ENCODE data around the gene NXT1.
A peak's percentile ranks its signal among the peaks of the same experiment; 100 is the strongest.

NXT1 gene

GRCh38 chr20:23308024-23308423 lies 42.6 kb upstream of the NXT1 start:
- Histone ChIP-seq H4K20me1 (no peaks in the 10 kb centered on the region), H3K9ac (no peak overlapping the region), H3K27me3 (no peaks in the 10 kb centered on the region), H3K9me3 (replicated peaks in 1 of 11) (no peaks in the 10 kb centered on the region), H3K4me1 (peaks cover 0 to 26% (median 14%) of the 10 kb centered on the region in 10 experiments; a peak in 15 of 20 replicates), H3K4me2 (no peak overlapping the region), H3K27ac (no peak overlapping the region), H3K4me3 (no peak overlapping the region), H3K36me3 (no peaks in the 10 kb centered on the region)
- no peak for TF ChIP-seq Cebpa-rat (IDR thresholded peaks at IDR 0.05)

GRCh38 chr20:23308908-23309307 lies 41.7 kb upstream of the NXT1 start:
- Histone ChIP-seq H3K4me3 (no peak overlapping the region), H3K9ac (no peak overlapping the region), H3K27me3 (no peaks in the 10 kb centered on the region), H3K27ac (no peak overlapping the region), H4K20me1 (no peaks in the 10 kb centered on the region), H3K4me1 (peaks cover 0 to 20% (median 14%) of the 10 kb centered on the region in 10 experiments; a peak in 15 of 20 replicates), H3K9me3 (replicated peaks in 1 of 11) (no peaks in the 10 kb centered on the region), H3K36me3 (no peaks in the 10 kb centered on the region), H3K4me2 (no peak overlapping the region)
- TF ChIP-seq Cebpa-rat (IDR thresholded peaks at IDR 0.05): no peak

GRCh38 chr20:23309781-23310180 lies 40.8 kb upstream of the NXT1 start:
- Histone ChIP-seq H3K36me3 (no peaks in the 10 kb centered on the region), H3K9ac (no peak overlapping the region), H3K27me3 (no peaks in the 10 kb centered on the region), H3K27ac (no peak overlapping the region), H4K20me1 (no peaks in the 10 kb centered on the region), H3K4me1 (peaks cover 0 to 13% (median 9%) of the 10 kb centered on the region in 10 experiments; a peak in 15 of 20 replicates), H3K4me2 (no peak overlapping the region), H3K9me3 (replicated peaks in 1 of 11) (0 out of 22 replicates have a peak, but pooled peaks cover 0 to 6% (median 0%) of the 10 kb centered on the region in 11 experiments), H3K4me3 (no peak overlapping the region)
- no peak for TF ChIP-seq Cebpa-rat (IDR thresholded peaks at IDR 0.05)

- 0 out of 22 replicates have a peak, but pooled peaks cover 0 to 7% (median 0%) of the 10 kb centered on the region in 11 experiments for H3K9me3 ChIP-seq (replicated peaks in 1 of 11)
- TF ChIP-seq Cebpa-rat (IDR thresholded peaks at IDR 0.05): no peak
- H3K4me1 ChIP-seq: peaks cover 0 to 4% (median 1%) of the 10 kb centered on the region in 10 experiments; a peak in 7 of 20 replicates
- no peak overlapping the region for H3K4me3 ChIP-seq
- no peak overlapping the region for H3K9ac ChIP-seq
- H3K27ac ChIP-seq: no peak overlapping the region
- no peaks in the 10 kb centered on the region for H4K20me1 ChIP-seq
- H3K4me2 ChIP-seq: no peak overlapping the region
- no peaks in the 10 kb centered on the region for H3K27me3 ChIP-seq
- H3K36me3 ChIP-seq: no peaks in the 10 kb centered on the region
Measured at GRCh38 chr20:23311947-23312506, 38.6 kb upstream of the NXT1 start.

- no peak overlapping the region for H3K27ac ChIP-seq
- peaks cover 0 to 10% (median 7%) of the 10 kb centered on the region in 10 experiments; a peak in 9 of 20 replicates for H3K4me1 ChIP-seq
- H3K4me3 ChIP-seq: no peak overlapping the region
- H3K27me3 ChIP-seq: no peaks in the 10 kb centered on the region
- H3K9me3 ChIP-seq (replicated peaks in 1 of 11): 0 out of 22 replicates have a peak, but pooled peaks cover 0 to 7% (median 0%) of the 10 kb centered on the region in 11 experiments
- H3K36me3 ChIP-seq: no peaks in the 10 kb centered on the region
- TF ChIP-seq Cebpa-rat (IDR thresholded peaks at IDR 0.05): no peak
- H4K20me1 ChIP-seq: no peaks in the 10 kb centered on the region
- H3K4me2 ChIP-seq: no peak overlapping the region
- H3K9ac ChIP-seq: no peak overlapping the region
Measured at GRCh38 chr20:23313271-23313670, 37.3 kb upstream of the NXT1 start.

- Histone ChIP-seq H3K27ac (no peak overlapping the region), H3K27me3 (no peaks in the 10 kb centered on the region), H3K4me3 (no peak overlapping the region), H3K9ac (no peak overlapping the region), H4K20me1 (no peaks in the 10 kb centered on the region), H3K36me3 (no peaks in the 10 kb centered on the region), H3K4me2 (no peak overlapping the region), H3K4me1 (peaks cover 0 to 10% (median 7%) of the 10 kb centered on the region in 10 experiments; a peak in 9 of 20 replicates), H3K9me3 (replicated peaks in 1 of 11) (0 out of 22 replicates have a peak, but pooled peaks cover 0 to 7% (median 0%) of the 10 kb centered on the region in 11 experiments)
- TF ChIP-seq Cebpa-rat (IDR thresholded peaks at IDR 0.05): no peak
Measured at GRCh38 chr20:23314699-23315098, 35.9 kb upstream of the NXT1 start.

- Histone ChIP-seq H3K4me2 (no peak overlapping the region), H3K27ac (no peak overlapping the region), H3K36me3 (no peaks in the 10 kb centered on the region), H3K4me3 (no peak overlapping the region), H4K20me1 (no peaks in the 10 kb centered on the region), H3K9me3 (replicated peaks in 1 of 11) (peaks cover 0 to 7% (median 0%) of the 10 kb centered on the region in 11 experiments; a peak in 3 of 22 replicates), H3K9ac (no peak overlapping the region), H3K4me1 (peaks cover 0 to 10% (median 7%) of the 10 kb centered on the region in 10 experiments; a peak in 9 of 20 replicates), H3K27me3 (no peaks in the 10 kb centered on the region)
- no peak for TF ChIP-seq Cebpa-rat (IDR thresholded peaks at IDR 0.05)
Measured at GRCh38 chr20:23315099-23315498, 35.5 kb upstream of the NXT1 start.

GRCh38 chr20:23316626-23317025 lies 34.0 kb upstream of the NXT1 start:
- Histone ChIP-seq H3K9me3 (replicated peaks in 1 of 11) (peaks cover 8 to 20% (median 12%) of the 10 kb centered on the region in 11 experiments; a peak in 15 of 22 replicates), H4K20me1 (no peaks in the 10 kb centered on the region), H3K27me3 (no peaks in the 10 kb centered on the region), H3K36me3 (no peaks in the 10 kb centered on the region), H3K27ac (no peak overlapping the region), H3K4me2 (peak overlapping the region in 1 of 11 experiments; percentile 34; a peak in 1 of 22 replicates), H3K9ac (no peak overlapping the region), H3K4me3 (no peak overlapping the region), H3K4me1 (peaks cover 0 to 10% (median 7%) of the 10 kb centered on the region in 10 experiments; a peak in 9 of 20 replicates)
- TF ChIP-seq Cebpa-rat (IDR thresholded peaks at IDR 0.05): no peak

- Histone ChIP-seq H4K20me1 (no peaks in the 10 kb centered on the region), H3K4me3 (no peak overlapping the region), H3K9me3 (replicated peaks in 1 of 11) (peaks cover 8 to 20% (median 12%) of the 10 kb centered on the region in 11 experiments; a peak in 15 of 22 replicates), H3K27me3 (no peaks in the 10 kb centered on the region), H3K4me1 (peaks cover 0 to 10% (median 7%) of the 10 kb centered on the region in 10 experiments; a peak in 9 of 20 replicates), H3K36me3 (no peaks in the 10 kb centered on the region), H3K27ac (no peak overlapping the region), H3K4me2 (peak overlapping the region in 4 of 11 experiments; percentile 8 to 34 (median 18); a peak in 6 of 22 replicates), H3K9ac (no peak overlapping the region)
- TF ChIP-seq Cebpa-rat (IDR thresholded peaks at IDR 0.05): no peak
Measured at GRCh38 chr20:23317081-23317480, 33.5 kb upstream of the NXT1 start.
